ENCODE measurements around the gene CDC6.

DNA sequence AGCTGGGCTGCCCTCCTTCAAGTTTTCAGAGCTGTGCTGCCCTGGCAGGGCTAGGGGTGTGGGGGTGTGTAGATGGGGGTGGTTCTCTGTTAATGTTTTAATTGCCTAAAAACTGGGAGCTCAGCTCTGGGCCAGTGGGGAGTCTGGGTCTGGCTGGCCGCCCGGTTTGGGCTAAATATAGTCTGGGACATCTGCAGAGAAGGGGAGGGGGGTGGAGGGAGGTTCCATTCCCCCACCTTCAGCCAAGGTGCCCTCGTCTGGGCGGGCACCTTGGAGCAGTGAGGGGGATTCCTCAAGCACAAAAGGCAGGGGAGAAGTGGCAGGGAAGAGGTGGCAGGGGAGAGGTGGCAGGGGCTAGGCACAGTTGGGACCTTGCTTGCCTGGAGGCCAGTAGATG is 34.3 kb downstream of the CDC6 start:
- TF ChIP-seq EZH2 (IDR thresholded peaks at IDR 0.05; ENCODE audit: borderline replicate concordance, low read depth, low read length, severe bottlenecking) (no peak), POLR2A (IDR thresholded peaks at IDR 0.05; ENCODE audit: low read depth, low read length) (no peak), POLR2AphosphoS5 (IDR thresholded peaks at IDR 0.05; ENCODE audit: insufficient read depth, low read depth, low read length) (no peak)
- TF ChIP-seq, protein P1, sequence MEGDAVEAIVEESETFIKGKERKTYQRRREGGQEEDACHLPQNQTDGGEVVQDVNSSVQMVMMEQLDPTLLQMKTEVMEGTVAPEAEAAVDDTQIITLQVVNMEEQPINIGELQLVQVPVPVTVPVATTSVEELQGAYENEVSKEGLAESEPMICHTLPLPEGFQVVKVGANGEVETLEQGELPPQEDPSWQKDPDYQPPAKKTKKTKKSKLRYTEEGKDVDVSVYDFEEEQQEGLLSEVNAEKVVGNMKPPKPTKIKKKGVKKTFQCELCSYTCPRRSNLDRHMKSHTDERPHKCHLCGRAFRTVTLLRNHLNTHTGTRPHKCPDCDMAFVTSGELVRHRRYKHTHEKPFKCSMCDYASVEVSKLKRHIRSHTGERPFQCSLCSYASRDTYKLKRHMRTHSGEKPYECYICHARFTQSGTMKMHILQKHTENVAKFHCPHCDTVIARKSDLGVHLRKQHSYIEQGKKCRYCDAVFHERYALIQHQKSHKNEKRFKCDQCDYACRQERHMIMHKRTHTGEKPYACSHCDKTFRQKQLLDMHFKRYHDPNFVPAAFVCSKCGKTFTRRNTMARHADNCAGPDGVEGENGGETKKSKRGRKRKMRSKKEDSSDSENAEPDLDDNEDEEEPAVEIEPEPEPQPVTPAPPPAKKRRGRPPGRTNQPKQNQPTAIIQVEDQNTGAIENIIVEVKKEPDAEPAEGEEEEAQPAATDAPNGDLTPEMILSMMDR (IDR thresholded peaks at IDR 0.05; ENCODE audit: extremely low read depth in 1 of 2, insufficient read depth in 1 of 2, low read depth in 1 of 2, low read length in 2 of 2), result no peak

Measured in endothelial cell of umbilical vein (primary cell).